Caco-2 (cell line): Measurements from ENCODE around the gene CEP112. TPM values are rescaled to one million over a fixed set of nuclear protein-coding genes. Genes with fewer than 3 reads are reported as not detected.

ENCODE experiments used
- BruUV-seq: library from RNA; stranded (reverse); fragments of 400-500 nt; replicated peaks from 2 replicates; lab custom pipeline; 2021; lab: Mats Ljungman, UMichigan
- CTCF ChIA-PET: fragments of 300-600 bp; sonication (Branson Sonifier 250); formaldehyde crosslinking; loops from one replicate; lab custom pipeline; 2022; ENCODE audit warnings: antibody characterized with exemption; lab: Charles Lee
- POLR2A ChIA-PET: fragments of 300-600 bp; sonication (Branson Sonifier 250); formaldehyde crosslinking; loops from one replicate; lab custom pipeline; 2022; ENCODE audit warnings: antibody characterized with exemption; lab: Charles Lee
- DNase-seq, 2 experiments: peaks; one replicate each; pipeline versions ENCODE4 v3.0.0 to v3.0.0-alpha.2; 2020 to 2022
- H3K27me3 ChIP-seq: replicated peaks from 2 replicates; pipeline ENCODE4 v1.6.0; 2011; ENCODE audit warnings: low read length; ENCODE audit not compliant: control insufficient read depth, insufficient read depth
- H3K36me3 ChIP-seq: 2 replicates; pipeline ENCODE4 v1.5.1; 2011; ENCODE audit warnings: low read length; ENCODE audit not compliant: control insufficient read depth, insufficient read depth
- H3K4me1 ChIP-seq: fragments of 250-450 bp; sonication (Bioruptor Pico); 2 replicates; pipeline ENCODE4 v1.5.1; 2020; ENCODE audit warnings: mild to moderate bottlenecking
- H3K4me3 ChIP-seq: 2 replicates; pipeline ENCODE4 v1.5.1; 2011; ENCODE audit warnings: low read depth, mild to moderate bottlenecking, control low read depth, low read length
- H3K9me3 ChIP-seq: fragments of 250-450 bp; sonication (Bioruptor Pico); 2 replicates; pipeline ENCODE4 v1.5.1; 2020; ENCODE audit warnings: mild to moderate bottlenecking, moderate library complexity
- H3K27ac Mint-ChIP-seq: one replicate; pipeline ENCODE4 v1.8.0; 2022; ENCODE audit warnings: mixed read lengths; ENCODE audit not compliant: unreplicated experiment
- H3K27me3 Mint-ChIP-seq: one replicate; pipeline ENCODE4 v1.8.0; 2022; ENCODE audit warnings: mixed read lengths; ENCODE audit not compliant: insufficient read depth, unreplicated experiment
- H3K36me3 Mint-ChIP-seq: one replicate; pipeline ENCODE4 v1.8.0; 2022; ENCODE audit warnings: mild to moderate bottlenecking, mixed read lengths; ENCODE audit not compliant: insufficient read depth, unreplicated experiment
- H3K4me1 Mint-ChIP-seq: one replicate; pipeline ENCODE4 v1.8.0; 2022; ENCODE audit warnings: low read depth, mixed read lengths; ENCODE audit not compliant: unreplicated experiment
- H3K4me3 Mint-ChIP-seq: one replicate; pipeline ENCODE4 v1.8.0; 2022; ENCODE audit warnings: mild to moderate bottlenecking, moderate library complexity, mixed read lengths; ENCODE audit not compliant: unreplicated experiment
- H3K9me3 Mint-ChIP-seq: one replicate; pipeline ENCODE4 v1.8.0; 2022; ENCODE audit warnings: mixed read lengths; ENCODE audit not compliant: unreplicated experiment
- CTCF ChIP-seq, 2 experiments: fragments of 200-600 bp in 1 of 2; IDR thresholded peaks; 1 replicate in 1 of 2; 2 replicates in 1 of 2; pipeline versions ENCODE4 v1.5.1 to v1.8.0; 2011 to 2022; ENCODE audit warnings: antibody characterized with exemption in 1 of 2, control low read depth in 1 of 2, inconsistent platforms in 1 of 2, low read depth in 1 of 2, low read length in 1 of 2, mild to moderate bottlenecking in 1 of 2, moderate library complexity in 1 of 2; ENCODE audit not compliant: insufficient read depth in 1 of 2, severe bottlenecking in 1 of 2, unreplicated experiment in 1 of 2
- intact Hi-C: fragments of 100-400 bp; cut with micrococcal nuclease; formaldehyde crosslinking; loops from one replicate; pipeline ENCODE4 v1.10.0; 2022; ENCODE audit not compliant: unreplicated experiment
- total RNA-seq: library from RNA; stranded (reverse); gene quantifications from 2 replicates; pipeline ENCODE4 v1.2.3, GENCODE V29; 2022

Gene CEP112
- total RNA-seq, 1 experiment from 2014 or later: 4.7 TPM

GRCh38 chr17:66129759-66130158 is 62.2 kb downstream of the CEP112 start:
- BruUV-seq: no TSS peak
- Histone ChIP-seq H3K36me3 (no peaks in the 10 kb centered on the region), H3K27me3 (no peaks in the 10 kb centered on the region), H3K4me1 (no peaks in the 10 kb centered on the region), H3K4me3 (no peak overlapping the region), H3K9me3 (no peaks in the 10 kb centered on the region)
- H3K27me3 Mint-ChIP-seq: peaks cover 5% of the 10 kb centered on the region
- H3K27ac Mint-ChIP-seq: no peak overlapping the region
- no peaks in the 10 kb centered on the region for H3K4me1 Mint-ChIP-seq
- POLR2A ChIA-PET: no interaction called here
- intact Hi-C loops: no loop called here
- DNase-seq: no peak
- no peaks in the 10 kb centered on the region for H3K9me3 Mint-ChIP-seq
- H3K4me3 Mint-ChIP-seq: no peak overlapping the region
- no peaks in the 10 kb centered on the region for H3K36me3 Mint-ChIP-seq
- CTCF ChIA-PET: no interaction called here
- no peak for TF ChIP-seq CTCF (IDR thresholded peaks at IDR 0.05; ENCODE audit: insufficient read depth in 1 of 2, low read depth in 1 of 2, low read length in 1 of 2, severe bottlenecking in 1 of 2, unreplicated experiment in 1 of 2)

- no peak for TF ChIP-seq CTCF (IDR thresholded peaks at IDR 0.05; ENCODE audit: insufficient read depth in 1 of 2, low read depth in 1 of 2, low read length in 1 of 2, severe bottlenecking in 1 of 2, unreplicated experiment in 1 of 2)
- no peaks in the 10 kb centered on the region for H3K36me3 Mint-ChIP-seq
- peaks cover 5% of the 10 kb centered on the region for H3K27me3 Mint-ChIP-seq
- ChIA-PET POLR2A (no interaction called here), CTCF (no interaction called here)
- H3K4me3 ChIP-seq: no peak overlapping the region
- no TSS peak for BruUV-seq
- H3K4me3 Mint-ChIP-seq: no peak overlapping the region
- intact Hi-C loops: no loop called here
- H3K36me3 ChIP-seq: no peaks in the 10 kb centered on the region
- H3K4me1 Mint-ChIP-seq: no peaks in the 10 kb centered on the region
- no peaks in the 10 kb centered on the region for H3K9me3 ChIP-seq
- DNase-seq: no peak
- H3K27me3 ChIP-seq: no peaks in the 10 kb centered on the region
- no peaks in the 10 kb centered on the region for H3K9me3 Mint-ChIP-seq
- H3K27ac Mint-ChIP-seq: no peak overlapping the region
- H3K4me1 ChIP-seq: no peaks in the 10 kb centered on the region
Measured at GRCh38 chr17:66126231-66126630, 65.7 kb downstream of the CEP112 start.

GRCh38 chr17:66123163-66123562 is 68.8 kb downstream of the CEP112 start:
- H3K4me1 Mint-ChIP-seq: no peaks in the 10 kb centered on the region
- POLR2A ChIA-PET: no interaction called here
- H3K27ac Mint-ChIP-seq: no peak overlapping the region

More at GRCh38 chr17:66123163-66123562, 68.8 kb downstream of the CEP112 start:
- no peak overlapping the region for H3K4me3 ChIP-seq
- TF ChIP-seq CTCF (IDR thresholded peaks at IDR 0.05; ENCODE audit: insufficient read depth in 1 of 2, low read depth in 1 of 2, low read length in 1 of 2, severe bottlenecking in 1 of 2, unreplicated experiment in 1 of 2): no peak
- no peaks in the 10 kb centered on the region for H3K9me3 ChIP-seq
- H3K36me3 ChIP-seq: no peaks in the 10 kb centered on the region
- no peak overlapping the region for H3K4me3 Mint-ChIP-seq
- no peak for DNase-seq
- no peaks in the 10 kb centered on the region for H3K9me3 Mint-ChIP-seq
- intact Hi-C loops: no loop called here
- no peaks in the 10 kb centered on the region for H3K36me3 Mint-ChIP-seq
- BruUV-seq: no TSS peak
- no peaks in the 10 kb centered on the region for H3K4me1 ChIP-seq
- CTCF ChIA-PET: no interaction called here
- no peaks in the 10 kb centered on the region for H3K27me3 ChIP-seq
- peaks cover 3% of the 10 kb centered on the region for H3K27me3 Mint-ChIP-seq
